Cerebellar cortex (tissue), 1 donor: ENCODE measurements around the gene LSMEM2.

Experiments used
- DNase-seq: peaks from one replicate; pipeline ENCODE4 v3.0.0-alpha.2; 2015; ENCODE audit warnings: low spot score

Gene LSMEM2

GRCh38 chr3:50322115-50322385 is 43.2 kb downstream of the LSMEM2 start:
- no peak for DNase-seq

DNA sequence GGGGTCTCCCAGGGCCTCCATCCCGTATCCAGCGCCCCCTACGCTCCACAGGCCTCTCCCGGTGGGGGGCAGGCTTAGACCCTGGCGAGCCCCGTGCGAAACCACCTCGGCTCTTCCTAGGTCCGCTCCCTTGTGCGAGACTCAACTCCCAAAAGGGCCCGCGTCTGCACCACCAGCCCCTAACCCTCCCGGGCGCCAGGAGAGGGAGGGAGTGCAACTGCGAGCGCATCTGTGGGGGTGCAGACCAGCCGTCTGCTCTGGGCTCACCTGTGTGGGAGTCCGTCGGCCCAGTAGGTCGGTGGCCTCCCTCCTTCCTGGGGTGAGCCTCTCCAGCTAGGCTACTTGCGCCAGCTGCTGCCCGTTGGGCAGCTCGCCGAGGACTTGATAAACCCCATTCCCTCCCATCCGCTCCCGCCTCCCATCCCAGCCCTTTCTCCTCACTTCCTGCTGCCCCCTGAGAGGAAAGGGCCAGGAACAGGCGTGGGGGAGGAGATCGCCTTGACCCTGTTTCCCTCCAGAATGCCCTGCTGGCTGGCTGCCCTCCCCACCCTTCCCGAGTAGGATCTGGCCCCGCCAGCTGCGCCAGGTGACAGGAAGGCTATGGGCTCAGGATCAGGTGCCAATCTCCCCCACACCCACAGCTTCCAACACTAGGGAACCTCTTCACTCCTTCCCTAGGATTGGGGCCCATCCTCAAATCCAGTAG is 43.7 kb downstream of the LSMEM2 start, which contains the start of gene HYAL2:
Gene HYAL2, minus strand, starts transcription at position 360 of the 706 bp plus-strand sequence. CDS start 2,256 bp downstream, outside the sequence.
- no peak for DNase-seq

- no peak for DNase-seq
These were observed 44.3 kb downstream of the LSMEM2 start for GRCh38 chr3:50323092-50323600.

- no peak for DNase-seq
These were observed 44.8 kb downstream of the LSMEM2 start for GRCh38 chr3:50323614-50324199.

DNA sequence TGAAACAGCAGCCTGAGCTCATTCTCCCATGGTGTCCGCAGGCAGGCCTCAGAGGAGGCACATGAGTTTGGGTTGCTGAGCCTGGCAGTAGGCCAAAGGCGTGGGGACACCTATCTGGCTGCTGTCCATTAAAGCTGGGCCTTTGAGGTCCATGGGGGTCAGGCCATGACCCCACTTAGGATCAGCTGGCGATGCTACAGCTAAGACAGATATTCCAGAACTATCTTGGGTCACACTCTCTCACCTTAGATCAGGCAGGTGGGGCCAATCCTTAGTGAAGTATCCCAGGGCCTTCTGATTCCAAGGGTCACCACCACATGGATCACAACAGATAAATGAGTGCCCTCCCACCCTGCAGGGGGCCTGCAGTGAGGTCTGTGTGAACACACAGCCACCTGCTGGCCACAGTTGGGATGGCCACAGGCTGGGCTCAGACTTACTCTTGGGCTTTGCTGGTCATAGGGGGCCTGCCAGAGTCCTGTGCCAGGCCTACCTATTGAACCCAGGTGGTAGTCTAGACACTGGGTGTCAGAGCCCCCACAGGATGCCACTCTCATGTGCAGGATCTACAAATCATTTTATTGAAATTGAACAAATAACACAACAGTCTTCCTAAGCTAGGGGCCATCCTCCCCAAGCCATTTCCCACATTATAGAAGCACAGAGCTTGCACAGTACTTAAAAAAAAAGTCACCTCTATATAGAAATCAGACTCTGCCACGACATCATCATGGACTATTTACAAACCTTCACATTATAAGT is 45.6 kb downstream of the LSMEM2 start:
- peak; percentile 80 for DNase-seq

- DNase-seq, result no peak
These were observed 46.2 kb downstream of the LSMEM2 start for GRCh38 chr3:50325113-50325480.

GRCh38 chr3:50325497-50326181 is 46.8 kb downstream of the LSMEM2 start:
- DNase-seq, result no peak

- no peak for DNase-seq
These were observed 47.3 kb downstream of the LSMEM2 start for GRCh38 chr3:50326182-50326541.

GRCh38 chr3:50327129-50327528 is 48.2 kb downstream of the LSMEM2 start:
- DNase-seq, result no peak

- DNase-seq, result peak; percentile 99
These were observed 49.2 kb downstream of the LSMEM2 start, which contains the start of gene TUSC2 for GRCh38 chr3:50327943-50328691. Gene TUSC2, minus strand, starts transcription at chr3:50328223. Its CDS starts 124 bp downstream, at chr3:50328099.

DNA sequence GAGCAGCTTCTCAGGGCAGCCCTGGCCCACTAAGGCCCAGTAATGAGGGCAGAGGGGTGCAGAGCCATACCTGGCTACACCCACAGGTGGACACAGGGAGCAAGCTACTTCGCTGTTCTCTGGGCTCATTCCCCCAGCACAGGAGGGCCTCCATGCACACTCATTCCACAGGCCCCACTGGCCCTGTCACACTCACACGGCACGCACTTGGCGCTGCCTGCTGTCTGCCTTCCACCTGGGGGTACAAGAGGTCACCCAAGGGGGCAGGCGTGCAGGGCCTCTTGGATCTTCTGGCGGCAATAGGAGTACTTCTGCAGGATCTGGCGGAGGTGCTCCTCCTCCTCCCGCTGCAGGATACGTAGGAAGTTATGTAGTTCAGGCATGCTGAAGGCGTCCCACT is 51.4 kb downstream of the LSMEM2 start:
- no peak for DNase-seq

DNA sequence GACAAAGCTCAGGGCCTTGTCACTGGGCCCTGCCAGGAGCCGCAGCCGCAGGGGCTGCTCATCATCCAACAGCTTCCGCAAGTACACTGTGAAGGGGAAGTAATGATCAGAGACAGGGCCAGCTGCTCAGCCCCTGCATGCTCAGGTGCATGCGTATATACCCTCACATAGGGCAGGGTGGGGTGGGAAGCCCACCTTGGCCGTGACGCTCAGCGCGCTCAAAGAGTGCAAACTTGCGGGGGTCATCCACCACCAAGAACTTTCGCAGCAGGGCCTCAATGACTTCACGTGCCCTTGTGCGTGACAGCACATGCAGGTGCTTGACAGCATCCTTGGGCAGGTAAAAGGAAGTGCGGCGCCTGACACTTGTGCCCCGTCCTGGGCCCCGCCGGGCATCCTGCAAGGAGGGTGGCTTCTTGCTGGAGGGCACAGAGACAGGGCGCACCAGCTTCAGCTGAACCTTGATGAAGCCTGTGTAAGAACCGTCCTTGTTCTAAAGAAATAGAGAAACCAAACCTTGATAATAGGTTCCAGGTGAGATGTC is 52.5 kb downstream of the LSMEM2 start:
- no peak for DNase-seq

DNA sequence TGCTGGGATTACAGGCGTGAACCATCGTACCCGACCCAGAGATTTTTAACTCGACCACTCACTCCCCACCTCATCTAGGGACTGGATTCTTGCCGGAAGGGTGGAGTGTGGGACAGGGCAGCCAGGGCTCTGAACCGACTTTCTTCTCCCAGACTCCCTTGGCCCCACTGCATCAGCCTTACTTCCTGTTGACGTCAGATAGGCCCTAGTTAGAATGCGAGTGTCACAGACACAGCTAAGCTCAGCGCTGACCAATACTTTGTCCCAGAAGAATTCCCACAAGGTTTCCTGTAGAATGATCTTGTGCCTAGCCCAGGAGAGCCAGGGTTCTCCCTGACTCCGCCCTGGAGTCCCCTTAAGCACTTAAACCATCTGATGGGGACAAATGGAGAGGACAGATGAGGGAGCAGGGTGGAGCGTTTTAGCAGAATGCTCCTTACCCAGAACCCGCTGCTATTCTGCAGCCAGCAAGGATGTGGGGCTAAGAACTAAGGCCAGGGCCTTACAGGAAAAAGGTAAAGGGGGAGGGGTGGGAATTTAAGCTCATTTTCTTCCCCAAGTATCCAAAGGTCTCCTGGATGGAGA is 54.9 kb downstream of the LSMEM2 start:
- no peak for DNase-seq

DNA sequence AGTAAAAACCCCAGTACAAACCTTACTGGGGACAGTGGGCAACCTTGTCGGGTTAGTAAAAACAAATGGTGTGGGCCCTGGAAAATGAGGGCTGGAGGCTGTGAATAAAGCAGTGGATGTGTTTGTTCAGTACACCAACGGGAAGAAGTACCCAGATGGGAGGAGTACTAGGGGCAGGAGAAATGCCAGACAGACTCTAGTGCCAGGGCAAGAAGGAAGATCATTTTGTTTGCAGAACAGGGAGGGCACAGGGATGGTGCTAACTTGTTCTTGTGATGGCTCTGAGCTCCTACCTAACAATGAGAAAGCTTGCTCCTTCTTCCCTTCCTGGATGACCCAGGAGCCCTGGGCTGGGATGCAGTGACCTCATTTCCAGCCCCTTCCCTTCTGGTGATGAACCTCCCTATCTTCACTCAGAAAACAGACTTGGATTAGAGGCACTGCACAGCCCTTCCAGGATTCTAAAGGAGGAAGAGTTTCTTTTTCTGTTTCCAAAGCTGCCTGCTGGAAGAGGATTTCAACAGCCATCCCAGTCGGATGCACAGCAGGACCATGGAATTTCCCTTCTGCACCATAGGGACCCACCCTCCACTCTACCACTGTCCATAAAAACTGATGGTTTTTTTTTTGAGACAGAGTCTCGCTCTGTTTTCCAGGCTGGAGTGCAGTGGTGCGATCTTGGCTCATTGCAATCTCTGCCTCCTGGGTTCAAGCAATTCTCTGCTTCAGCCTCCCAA is 55.6 kb downstream of the LSMEM2 start:
- no peak for DNase-seq

- no peak for DNase-seq
These were observed 57.7 kb downstream of the LSMEM2 start for GRCh38 chr3:50336452-50337174.

DNA sequence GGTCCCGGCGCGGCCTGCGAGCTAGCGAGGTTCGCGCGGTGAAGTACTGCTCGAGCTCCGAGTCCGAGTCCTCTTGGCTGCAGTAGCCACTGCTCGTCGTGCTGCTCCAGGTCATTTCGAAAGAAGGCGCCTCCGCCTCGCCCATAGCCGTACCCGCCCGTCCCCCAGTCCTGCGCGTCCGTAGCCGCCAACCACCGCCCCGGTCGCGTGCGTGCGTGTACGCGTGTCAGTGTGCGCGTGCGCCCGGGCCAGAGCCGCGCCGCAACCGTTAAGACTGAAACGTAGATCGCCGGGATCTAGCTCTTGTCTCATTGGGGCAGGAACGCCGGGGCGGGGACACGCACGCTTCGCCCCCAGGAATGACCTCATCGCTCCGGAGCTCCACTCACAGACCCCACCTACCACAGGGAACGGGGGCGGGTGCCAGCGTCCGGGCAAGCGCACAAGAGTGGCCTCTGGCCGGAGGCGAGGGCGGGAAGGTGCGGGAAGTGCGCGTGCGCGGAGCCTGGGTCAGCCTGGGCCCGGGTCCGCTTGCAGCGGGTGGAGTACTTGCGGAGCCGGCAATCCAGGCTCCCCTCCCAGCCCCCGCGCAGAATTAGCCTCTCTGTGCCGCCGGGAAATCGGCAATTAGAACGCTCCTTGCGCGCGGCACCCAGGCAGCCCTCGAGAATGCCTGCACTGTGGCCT is 58.4 kb downstream of the LSMEM2 start:
- DNase-seq, result peak; percentile 99
